B cell (primary cell): ENCODE results near the gene DECR2.

Experiments used
- EZH2 ChIP-seq: IDR thresholded peaks from 2 replicates; pipeline ENCODE4 v1.6.1; 2012; ENCODE audit warnings: borderline replicate concordance, low read depth, mild to moderate bottlenecking, moderate library complexity, low read length; ENCODE audit not compliant: insufficient read depth, poor library complexity, severe bottlenecking
- TF ChIP-seq, protein P1 (sequence below): fragments of 200-600 bp; IDR thresholded peaks from one replicate; pipeline ENCODE4 v1.8.0; 2022; ENCODE audit warnings: antibody characterized with exemption, mild to moderate bottlenecking

DNA sequence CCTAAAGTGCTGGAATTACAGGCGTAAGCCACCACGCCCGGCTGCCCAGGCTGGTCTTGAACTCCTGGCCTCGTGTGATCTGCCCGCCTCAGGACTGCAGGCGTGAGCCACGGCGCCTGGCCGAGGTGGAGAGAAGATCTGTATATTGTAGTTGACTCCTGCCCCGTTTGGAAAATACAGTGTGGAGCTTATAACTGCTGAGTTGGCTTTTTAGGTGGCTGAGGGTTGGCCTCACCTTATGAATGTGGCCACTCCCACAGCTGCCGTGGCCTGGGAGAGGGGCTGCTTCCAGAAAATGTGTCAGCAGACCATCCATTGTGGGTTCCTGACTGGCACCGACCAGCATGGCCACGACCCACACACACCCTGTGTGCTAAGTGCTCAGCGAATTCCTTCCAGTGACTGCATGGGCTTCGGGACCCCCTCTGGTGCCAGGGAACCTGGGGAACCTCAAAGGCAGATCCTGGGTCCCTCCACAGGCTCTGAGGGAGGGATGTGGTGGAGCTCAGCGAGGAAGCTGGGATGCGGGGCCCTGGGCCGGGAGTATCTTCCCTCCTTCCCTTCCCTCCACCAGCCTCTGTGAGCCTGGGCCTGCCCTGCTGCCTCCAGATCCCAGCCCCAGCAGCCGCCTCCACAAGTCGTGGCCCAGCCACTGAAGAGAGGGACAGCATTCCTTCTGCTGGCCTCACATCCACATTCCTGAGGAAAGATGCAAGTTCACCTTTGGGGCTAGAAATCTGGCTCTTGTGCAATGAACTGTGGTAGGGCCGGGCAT, 12.9 kb downstream of the DECR2 start:
- TF ChIP-seq, protein P1, sequence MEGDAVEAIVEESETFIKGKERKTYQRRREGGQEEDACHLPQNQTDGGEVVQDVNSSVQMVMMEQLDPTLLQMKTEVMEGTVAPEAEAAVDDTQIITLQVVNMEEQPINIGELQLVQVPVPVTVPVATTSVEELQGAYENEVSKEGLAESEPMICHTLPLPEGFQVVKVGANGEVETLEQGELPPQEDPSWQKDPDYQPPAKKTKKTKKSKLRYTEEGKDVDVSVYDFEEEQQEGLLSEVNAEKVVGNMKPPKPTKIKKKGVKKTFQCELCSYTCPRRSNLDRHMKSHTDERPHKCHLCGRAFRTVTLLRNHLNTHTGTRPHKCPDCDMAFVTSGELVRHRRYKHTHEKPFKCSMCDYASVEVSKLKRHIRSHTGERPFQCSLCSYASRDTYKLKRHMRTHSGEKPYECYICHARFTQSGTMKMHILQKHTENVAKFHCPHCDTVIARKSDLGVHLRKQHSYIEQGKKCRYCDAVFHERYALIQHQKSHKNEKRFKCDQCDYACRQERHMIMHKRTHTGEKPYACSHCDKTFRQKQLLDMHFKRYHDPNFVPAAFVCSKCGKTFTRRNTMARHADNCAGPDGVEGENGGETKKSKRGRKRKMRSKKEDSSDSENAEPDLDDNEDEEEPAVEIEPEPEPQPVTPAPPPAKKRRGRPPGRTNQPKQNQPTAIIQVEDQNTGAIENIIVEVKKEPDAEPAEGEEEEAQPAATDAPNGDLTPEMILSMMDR = no peak
- no peak for TF ChIP-seq EZH2
